ENCODE data around the gene CD44.

- TF ChIP-seq CTCF (IDR thresholded peaks at IDR 0.05) (no peak), POLR2A (IDR thresholded peaks at IDR 0.05) (no peak)
These were observed 120.6 kb downstream of the CD44 start for GRCh38 chr11:35259529-35259928.

All from uterus (tissue), 2 donors.